DND-41 (cell line): ENCODE measurements around the gene FUNDC2.

Experiments used
- EZH2 ChIP-seq: IDR thresholded peaks from 3 replicates; pipeline ENCODE4 v1.6.1; 2012; ENCODE audit warnings: borderline replicate concordance, low read depth, mild to moderate bottlenecking, moderate library complexity, low read length, inconsistent platforms; ENCODE audit not compliant: severe bottlenecking
- TF ChIP-seq, protein P1 (sequence below): IDR thresholded peaks from 2 replicates; pipeline ENCODE4 v1.5.1; 2012; ENCODE audit warnings: borderline replicate concordance, low read length, moderate library complexity, mild to moderate bottlenecking; ENCODE audit not compliant: poor library complexity, severe bottlenecking; ENCODE audit errors: extremely low read depth

DNA sequence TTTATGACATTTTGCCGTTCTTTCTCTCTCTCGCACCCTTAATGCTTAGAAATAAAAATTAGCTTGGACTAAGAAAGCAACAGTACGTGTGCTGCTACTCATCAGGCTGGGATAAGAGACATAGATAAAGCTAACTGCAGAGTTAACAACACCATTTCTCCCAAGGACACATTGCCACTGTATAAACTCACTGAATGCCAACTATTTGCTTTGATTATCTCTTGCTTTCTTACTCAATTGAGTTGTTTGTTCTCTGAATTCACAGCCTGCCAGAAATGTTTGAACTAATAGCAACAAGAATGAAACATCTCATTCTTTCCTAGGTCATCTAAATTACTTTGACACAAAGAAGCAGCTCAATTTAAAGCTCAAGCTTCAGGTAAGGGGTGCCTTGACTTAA, 38.7 kb upstream of the FUNDC2 start:
- TF ChIP-seq, protein P1, sequence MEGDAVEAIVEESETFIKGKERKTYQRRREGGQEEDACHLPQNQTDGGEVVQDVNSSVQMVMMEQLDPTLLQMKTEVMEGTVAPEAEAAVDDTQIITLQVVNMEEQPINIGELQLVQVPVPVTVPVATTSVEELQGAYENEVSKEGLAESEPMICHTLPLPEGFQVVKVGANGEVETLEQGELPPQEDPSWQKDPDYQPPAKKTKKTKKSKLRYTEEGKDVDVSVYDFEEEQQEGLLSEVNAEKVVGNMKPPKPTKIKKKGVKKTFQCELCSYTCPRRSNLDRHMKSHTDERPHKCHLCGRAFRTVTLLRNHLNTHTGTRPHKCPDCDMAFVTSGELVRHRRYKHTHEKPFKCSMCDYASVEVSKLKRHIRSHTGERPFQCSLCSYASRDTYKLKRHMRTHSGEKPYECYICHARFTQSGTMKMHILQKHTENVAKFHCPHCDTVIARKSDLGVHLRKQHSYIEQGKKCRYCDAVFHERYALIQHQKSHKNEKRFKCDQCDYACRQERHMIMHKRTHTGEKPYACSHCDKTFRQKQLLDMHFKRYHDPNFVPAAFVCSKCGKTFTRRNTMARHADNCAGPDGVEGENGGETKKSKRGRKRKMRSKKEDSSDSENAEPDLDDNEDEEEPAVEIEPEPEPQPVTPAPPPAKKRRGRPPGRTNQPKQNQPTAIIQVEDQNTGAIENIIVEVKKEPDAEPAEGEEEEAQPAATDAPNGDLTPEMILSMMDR: no peak
- TF ChIP-seq EZH2: no peak
